ENCODE results near the gene SASH3.
"Not testable (repeated sequence)": the region's sequence is repeated elsewhere in the genome, so short reads cannot be mapped to it uniquely, and the experiment has no call there.

Gene SASH3

GRCh38 chrX:129742759-129743152 lies 37.0 kb upstream of the SASH3 start:
- not testable (repeated sequence) for H3K36me3 ChIP-seq (ENCODE audit: control insufficient read depth in 2 of 2, insufficient read depth in 2 of 2, low read length in 2 of 2); H3K4me1 ChIP-seq (ENCODE audit: control insufficient read depth in 2 of 2, insufficient read depth in 2 of 2, low read length in 2 of 2); H3K27ac ChIP-seq (ENCODE audit: low read depth in 2 of 2, low read length in 2 of 2); H3K9ac ChIP-seq (ENCODE audit: low read depth in 1 of 2, low read length in 2 of 2); H3K9me3 ChIP-seq (ENCODE audit: control insufficient read depth in 2 of 2, low read length in 2 of 2); H3K4me3 ChIP-seq (ENCODE audit: low read length in 2 of 2); H3K27me3 ChIP-seq (ENCODE audit: control insufficient read depth in 2 of 2, insufficient read depth in 2 of 2, low read length in 2 of 2)

DNA sequence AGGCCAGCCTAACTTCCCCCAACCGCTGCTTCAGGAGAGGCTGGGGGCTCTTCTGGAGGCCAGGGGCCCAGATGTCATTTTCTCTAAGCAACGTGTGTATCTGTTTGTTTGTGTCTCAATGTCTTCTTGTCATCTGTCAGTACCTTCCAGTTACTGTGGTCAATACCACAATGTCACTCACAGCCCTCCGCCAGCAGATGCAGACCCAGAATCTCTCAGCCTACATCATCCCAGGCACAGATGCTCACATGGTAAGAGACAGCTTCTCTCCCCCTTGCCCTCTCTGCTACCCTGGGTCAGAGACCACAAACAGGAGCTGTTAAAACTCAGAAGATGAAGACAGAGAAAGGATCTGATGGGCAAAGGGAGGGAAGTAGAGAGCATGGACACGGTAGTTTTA lies 35.9 kb upstream of the SASH3 start:
- no peak overlapping the region for H3K4me3 ChIP-seq (ENCODE audit: low read length in 2 of 2)

GRCh38 chrX:129744861-129745321 lies 34.9 kb upstream of the SASH3 start:
- no peak overlapping the region for H3K9ac ChIP-seq (ENCODE audit: low read depth in 1 of 2, low read length in 2 of 2)

More for the DNA sequence above, 35.9 kb upstream of the SASH3 start:
- peaks cover 0 to 1% of the 10 kb centered on the region in 2 donors for H3K4me1 ChIP-seq (ENCODE audit: control insufficient read depth in 2 of 2, insufficient read depth in 2 of 2, low read length in 2 of 2)
- no peaks in the 10 kb centered on the region for H3K27me3 ChIP-seq (ENCODE audit: control insufficient read depth in 2 of 2, insufficient read depth in 2 of 2, low read length in 2 of 2)
- H3K36me3 ChIP-seq (ENCODE audit: control insufficient read depth in 2 of 2, insufficient read depth in 2 of 2, low read length in 2 of 2): no peaks in the 10 kb centered on the region
- no peaks in the 10 kb centered on the region for H3K9me3 ChIP-seq (ENCODE audit: control insufficient read depth in 2 of 2, low read length in 2 of 2)
- H3K9ac ChIP-seq (ENCODE audit: low read depth in 1 of 2, low read length in 2 of 2): no peak overlapping the region
- H3K27ac ChIP-seq (ENCODE audit: low read depth in 2 of 2, low read length in 2 of 2): no peak overlapping the region

DNA sequence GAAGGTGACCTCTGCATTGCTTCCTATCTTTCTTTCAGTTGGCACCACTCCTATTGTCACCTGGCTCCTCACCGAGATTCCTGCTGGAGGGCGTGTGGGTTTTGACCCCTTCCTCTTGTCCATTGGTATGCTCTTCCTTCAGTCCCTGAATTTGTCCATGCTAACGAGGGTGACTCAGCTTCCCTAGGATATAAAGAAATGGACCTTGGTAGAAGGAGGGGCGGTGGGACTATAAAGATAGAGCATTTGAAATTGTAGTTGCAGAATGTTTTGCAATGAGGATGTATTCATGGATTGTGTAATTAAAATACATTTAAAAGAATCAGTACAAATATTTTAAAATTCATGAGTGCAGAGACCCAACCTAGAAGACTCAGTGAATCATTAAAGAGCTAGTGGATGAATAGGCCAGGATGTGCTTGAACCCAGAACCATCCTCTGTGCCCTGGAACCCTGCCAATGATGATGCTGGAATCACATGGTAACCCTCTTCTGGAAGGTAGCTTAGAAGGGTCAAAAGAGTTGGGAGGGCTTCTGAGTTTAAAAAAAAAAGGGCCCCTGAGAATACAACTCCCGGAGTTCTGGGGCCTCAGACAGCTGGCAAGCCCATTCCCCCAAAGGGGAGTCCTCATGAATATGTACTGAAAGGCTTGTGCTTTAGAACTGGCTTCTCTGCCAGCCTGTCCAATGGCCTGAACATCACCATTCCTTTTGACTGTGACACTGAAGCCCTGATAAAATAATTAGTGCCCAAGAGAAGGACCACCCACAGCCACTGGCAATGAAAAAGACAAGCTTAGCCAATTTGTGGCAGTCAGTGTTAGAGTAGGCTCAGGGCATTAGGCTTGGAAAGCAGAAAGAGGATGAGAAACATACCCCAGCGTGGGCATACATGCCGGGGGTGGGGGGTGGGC lies 32.9 kb upstream of the SASH3 start:
- H3K4me1 ChIP-seq (ENCODE audit: control insufficient read depth in 2 of 2, insufficient read depth in 2 of 2, low read length in 2 of 2): peaks cover 0 to 2% of the 10 kb centered on the region in 2 donors
- H3K27me3 ChIP-seq (ENCODE audit: control insufficient read depth in 2 of 2, insufficient read depth in 2 of 2, low read length in 2 of 2): peaks cover 0 to 3% of the 10 kb centered on the region in 2 donors
- H3K27ac ChIP-seq (ENCODE audit: low read depth in 2 of 2, low read length in 2 of 2): no peak overlapping the region

More at GRCh38 chrX:129744861-129745321, 34.9 kb upstream of the SASH3 start:
- no peaks in the 10 kb centered on the region for H3K36me3 ChIP-seq (ENCODE audit: control insufficient read depth in 2 of 2, insufficient read depth in 2 of 2, low read length in 2 of 2)
- H3K4me1 ChIP-seq (ENCODE audit: control insufficient read depth in 2 of 2, insufficient read depth in 2 of 2, low read length in 2 of 2): peaks cover 0 to 2% of the 10 kb centered on the region in 2 donors
- no peak overlapping the region for H3K4me3 ChIP-seq (ENCODE audit: low read length in 2 of 2)
- H3K27ac ChIP-seq (ENCODE audit: low read depth in 2 of 2, low read length in 2 of 2): no peak overlapping the region
- H3K9me3 ChIP-seq (ENCODE audit: control insufficient read depth in 2 of 2, low read length in 2 of 2): no peaks in the 10 kb centered on the region
- peaks cover 0 to 3% of the 10 kb centered on the region in 2 donors for H3K27me3 ChIP-seq (ENCODE audit: control insufficient read depth in 2 of 2, insufficient read depth in 2 of 2, low read length in 2 of 2)

GRCh38 chrX:129747533-129747932 lies 32.2 kb upstream of the SASH3 start:
- H3K4me1 ChIP-seq (ENCODE audit: control insufficient read depth in 2 of 2, insufficient read depth in 2 of 2, low read length in 2 of 2): peaks cover 0 to 2% of the 10 kb centered on the region in 2 donors
- no peaks in the 10 kb centered on the region for H3K36me3 ChIP-seq (ENCODE audit: control insufficient read depth in 2 of 2, insufficient read depth in 2 of 2, low read length in 2 of 2)
- H3K4me3 ChIP-seq (ENCODE audit: low read length in 2 of 2): no peak overlapping the region
- no peaks in the 10 kb centered on the region for H3K9me3 ChIP-seq (ENCODE audit: control insufficient read depth in 2 of 2, low read length in 2 of 2)
- H3K27me3 ChIP-seq (ENCODE audit: control insufficient read depth in 2 of 2, insufficient read depth in 2 of 2, low read length in 2 of 2): peaks cover 0 to 3% of the 10 kb centered on the region in 2 donors
- no peak overlapping the region for H3K9ac ChIP-seq (ENCODE audit: low read depth in 1 of 2, low read length in 2 of 2)
- no peak overlapping the region for H3K27ac ChIP-seq (ENCODE audit: low read depth in 2 of 2, low read length in 2 of 2)

More for the DNA sequence above, 32.9 kb upstream of the SASH3 start:
- Histone ChIP-seq H3K9ac (ENCODE audit: low read depth in 1 of 2, low read length in 2 of 2) (no peak overlapping the region), H3K4me3 (ENCODE audit: low read length in 2 of 2) (no peak overlapping the region), H3K36me3 (ENCODE audit: control insufficient read depth in 2 of 2, insufficient read depth in 2 of 2, low read length in 2 of 2) (no peaks in the 10 kb centered on the region), H3K9me3 (ENCODE audit: control insufficient read depth in 2 of 2, low read length in 2 of 2) (no peaks in the 10 kb centered on the region)

DNA sequence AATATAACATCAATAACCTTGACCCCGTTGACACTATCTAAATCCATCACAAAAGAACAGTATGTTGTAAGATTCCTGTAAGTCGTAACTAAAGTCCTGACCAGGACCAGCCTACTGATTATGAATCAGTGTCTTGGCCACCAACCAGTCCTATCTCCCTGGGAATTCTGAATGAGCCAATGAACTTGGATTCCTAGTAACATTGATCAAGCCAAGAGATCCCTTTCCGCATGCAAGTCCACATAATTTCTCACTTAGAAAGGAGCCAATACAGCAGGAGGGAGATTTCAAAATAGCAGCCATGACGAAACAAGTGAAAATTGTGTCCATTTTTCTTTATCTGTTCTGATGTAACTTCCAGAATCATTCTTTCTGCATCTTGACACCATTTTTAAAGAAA lies 31.4 kb upstream of the SASH3 start:
- no peaks in the 10 kb centered on the region for H3K36me3 ChIP-seq (ENCODE audit: control insufficient read depth in 2 of 2, insufficient read depth in 2 of 2, low read length in 2 of 2)
- H3K9ac ChIP-seq (ENCODE audit: low read depth in 1 of 2, low read length in 2 of 2): no peak overlapping the region
- peaks cover 0 to 2% of the 10 kb centered on the region in 2 donors for H3K4me1 ChIP-seq (ENCODE audit: control insufficient read depth in 2 of 2, insufficient read depth in 2 of 2, low read length in 2 of 2)
- H3K4me3 ChIP-seq (ENCODE audit: low read length in 2 of 2): no peak overlapping the region
- H3K27me3 ChIP-seq (ENCODE audit: control insufficient read depth in 2 of 2, insufficient read depth in 2 of 2, low read length in 2 of 2): peaks cover 0 to 3% of the 10 kb centered on the region in 2 donors
- no peaks in the 10 kb centered on the region for H3K9me3 ChIP-seq (ENCODE audit: control insufficient read depth in 2 of 2, low read length in 2 of 2)
- no peak overlapping the region for H3K27ac ChIP-seq (ENCODE audit: low read depth in 2 of 2, low read length in 2 of 2)

DNA sequence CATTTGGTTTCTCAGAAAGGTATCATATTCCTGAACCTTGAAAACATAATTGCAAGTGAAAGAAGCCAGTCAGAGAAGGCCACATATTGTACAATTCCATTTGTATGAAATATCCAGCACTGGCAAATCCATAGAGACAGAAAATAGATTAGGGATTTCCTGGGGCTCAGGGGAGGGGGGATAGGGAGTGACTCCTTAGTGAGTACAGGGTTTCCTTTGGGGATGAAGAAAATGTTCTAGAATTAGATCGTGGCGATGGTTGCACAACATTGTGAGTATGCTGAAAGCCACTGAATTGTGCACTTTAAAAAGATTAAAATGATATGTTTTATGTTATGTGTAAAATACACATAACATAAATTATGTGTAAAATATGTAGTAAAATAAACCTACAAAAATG lies 30.7 kb upstream of the SASH3 start:
- Histone ChIP-seq H3K9ac (ENCODE audit: low read depth in 1 of 2, low read length in 2 of 2) (no peak overlapping the region), H3K27ac (ENCODE audit: low read depth in 2 of 2, low read length in 2 of 2) (no peak overlapping the region), H3K36me3 (ENCODE audit: control insufficient read depth in 2 of 2, insufficient read depth in 2 of 2, low read length in 2 of 2) (no peaks in the 10 kb centered on the region), H3K27me3 (ENCODE audit: control insufficient read depth in 2 of 2, insufficient read depth in 2 of 2, low read length in 2 of 2) (peaks cover 0 to 3% of the 10 kb centered on the region in 2 donors), H3K4me3 (ENCODE audit: low read length in 2 of 2) (no peak overlapping the region), H3K4me1 (ENCODE audit: control insufficient read depth in 2 of 2, insufficient read depth in 2 of 2, low read length in 2 of 2) (peaks cover 0 to 2% of the 10 kb centered on the region in 2 donors), H3K9me3 (ENCODE audit: control insufficient read depth in 2 of 2, low read length in 2 of 2) (no peaks in the 10 kb centered on the region)

GRCh38 chrX:129750971-129751370 lies 28.8 kb upstream of the SASH3 start:
- Histone ChIP-seq H3K4me3 (ENCODE audit: low read length in 2 of 2) (no peak overlapping the region), H3K4me1 (ENCODE audit: control insufficient read depth in 2 of 2, insufficient read depth in 2 of 2, low read length in 2 of 2) (peaks cover 0 to 2% of the 10 kb centered on the region in 2 donors), H3K36me3 (ENCODE audit: control insufficient read depth in 2 of 2, insufficient read depth in 2 of 2, low read length in 2 of 2) (no peaks in the 10 kb centered on the region), H3K9me3 (ENCODE audit: control insufficient read depth in 2 of 2, low read length in 2 of 2) (no peaks in the 10 kb centered on the region), H3K9ac (ENCODE audit: low read depth in 1 of 2, low read length in 2 of 2) (no peak overlapping the region), H3K27ac (ENCODE audit: low read depth in 2 of 2, low read length in 2 of 2) (no peak overlapping the region), H3K27me3 (ENCODE audit: control insufficient read depth in 2 of 2, insufficient read depth in 2 of 2, low read length in 2 of 2) (peaks cover 0 to 3% of the 10 kb centered on the region in 2 donors)

GRCh38 chrX:129754056-129755024 lies 25.4 kb upstream of the SASH3 start:
- no peak overlapping the region for H3K27ac ChIP-seq (ENCODE audit: low read depth in 2 of 2, low read length in 2 of 2)
- H3K27me3 ChIP-seq (ENCODE audit: control insufficient read depth in 2 of 2, insufficient read depth in 2 of 2, low read length in 2 of 2): no peaks in the 10 kb centered on the region
- no peaks in the 10 kb centered on the region for H3K9me3 ChIP-seq (ENCODE audit: control insufficient read depth in 2 of 2, low read length in 2 of 2)
- H3K9ac ChIP-seq (ENCODE audit: low read depth in 1 of 2, low read length in 2 of 2): no peak overlapping the region
- no peak overlapping the region for H3K4me3 ChIP-seq (ENCODE audit: low read length in 2 of 2)
- peaks cover 0 to 7% of the 10 kb centered on the region in 2 donors for H3K4me1 ChIP-seq (ENCODE audit: control insufficient read depth in 2 of 2, insufficient read depth in 2 of 2, low read length in 2 of 2)
- H3K36me3 ChIP-seq (ENCODE audit: control insufficient read depth in 2 of 2, insufficient read depth in 2 of 2, low read length in 2 of 2): no peaks in the 10 kb centered on the region

Data from mucosa of rectum (tissue), 2 donors.